ENCODE measurements around the gene ADGRD1. TPM values are rescaled to one million over a fixed set of nuclear protein-coding genes. Genes with fewer than 3 reads are reported as not detected.
"Not testable (repeated sequence)": the region's sequence is repeated elsewhere in the genome, so short reads cannot be mapped to it uniquely, and the experiment has no call there.

Gene ADGRD1
- not detected in 2 replicates for total RNA-seq (2014; rRNA removed; shearing (Covaris generic))

DNA sequence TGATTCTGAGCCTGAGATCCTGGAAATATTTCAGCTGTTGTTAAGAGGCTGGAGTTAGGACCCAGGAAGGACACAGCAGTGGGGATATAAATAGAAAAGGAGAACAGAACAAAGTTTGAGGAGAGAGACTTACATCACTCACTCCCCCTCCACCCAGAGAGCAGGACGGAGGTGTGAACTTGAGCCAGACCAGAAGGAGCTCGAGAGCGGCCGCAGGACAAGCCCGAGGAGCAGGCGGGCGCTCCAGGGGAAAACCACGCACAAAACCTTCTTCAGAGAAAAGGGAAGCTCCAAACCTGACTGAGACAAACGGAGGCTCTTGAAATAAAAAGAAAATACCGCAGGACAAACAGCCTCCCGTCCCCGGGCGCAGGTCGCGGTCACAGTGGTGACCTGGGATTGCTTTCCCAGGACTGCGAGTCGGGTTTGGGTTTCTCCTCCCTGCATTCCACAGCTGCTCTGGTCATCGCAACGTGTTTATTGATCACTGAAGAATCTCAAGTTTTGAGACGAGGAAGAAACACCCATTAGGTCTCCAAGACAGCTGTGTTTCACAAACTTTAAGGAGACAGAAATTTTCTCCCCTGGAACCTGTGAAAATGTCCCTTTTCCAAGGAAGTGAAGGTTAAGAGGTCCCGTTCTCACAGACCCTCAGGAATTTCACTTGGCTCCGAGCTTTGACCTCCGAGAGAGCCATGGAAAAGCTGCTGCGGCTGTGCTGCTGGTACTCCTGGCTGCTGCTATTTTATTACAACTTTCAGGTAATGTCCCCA, at the start of gene ADGRD1:
Gene ADGRD1, plus strand, starts transcription at position 137 of the 773 bp plus-strand sequence. Its CDS starts 559 bp downstream, at position 696.
- DNase-seq (ENCODE audit: low read depth): no peak

GRCh38 chr12:130904064-130904463, 49.6 kb upstream of the ADGRD1 start:
- DNase-seq (ENCODE audit: low read depth): no peak

GRCh38 chr12:130904936-130905455, 48.7 kb upstream of the ADGRD1 start:
- DNase-seq (ENCODE audit: low read depth): not testable (repeated sequence)

- DNase-seq (ENCODE audit: low read depth): no peak
Measured at GRCh38 chr12:130909111-130909510, 44.6 kb upstream of the ADGRD1 start.

GRCh38 chr12:130911193-130911592, 42.5 kb upstream of the ADGRD1 start:
- DNase-seq (ENCODE audit: low read depth): no peak

DNA sequence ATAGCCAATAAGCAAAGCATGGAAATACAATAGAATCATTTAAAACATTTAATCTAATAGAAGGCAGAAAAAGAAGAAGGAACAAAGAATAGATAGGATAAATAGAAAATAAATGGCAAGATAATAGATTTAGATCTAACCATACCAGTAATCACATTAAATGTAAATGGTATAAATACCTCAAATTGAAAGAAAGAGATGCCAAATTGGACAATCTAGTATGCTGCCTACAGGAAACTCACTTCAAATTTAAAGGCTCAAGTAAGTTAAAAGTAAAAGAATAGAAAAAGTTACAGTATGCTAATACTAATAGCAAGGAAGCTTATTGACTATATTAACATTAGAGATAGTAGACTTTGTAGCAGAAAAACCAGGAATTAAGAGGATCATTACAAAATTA, 41.8 kb upstream of the ADGRD1 start:
- no peak for DNase-seq (ENCODE audit: low read depth)

GRCh38 chr12:130916241-130916911, 37.3 kb upstream of the ADGRD1 start:
- peak; percentile 4 for DNase-seq (ENCODE audit: low read depth)

DNA sequence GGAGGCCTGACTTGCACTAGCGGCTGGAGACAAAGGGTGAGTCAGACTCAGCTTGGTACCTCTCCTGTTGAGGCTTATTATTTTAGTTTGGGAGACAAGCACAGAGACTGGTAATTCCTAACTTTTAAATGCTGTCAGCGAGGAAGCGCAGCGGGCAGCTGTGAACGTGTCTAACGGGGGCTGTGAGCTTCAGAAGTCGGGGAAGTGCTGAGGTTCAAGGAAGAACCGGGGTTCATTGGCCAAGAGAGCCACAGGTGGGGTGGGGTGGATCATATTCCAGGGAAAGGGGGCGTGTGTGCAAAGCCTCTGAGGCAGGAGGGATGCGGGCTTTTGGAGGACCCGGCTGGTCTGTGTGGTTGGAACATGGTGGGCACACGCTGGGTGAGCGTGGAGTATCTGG, 36.1 kb upstream of the ADGRD1 start:
- no peak for DNase-seq (ENCODE audit: low read depth)

DNA sequence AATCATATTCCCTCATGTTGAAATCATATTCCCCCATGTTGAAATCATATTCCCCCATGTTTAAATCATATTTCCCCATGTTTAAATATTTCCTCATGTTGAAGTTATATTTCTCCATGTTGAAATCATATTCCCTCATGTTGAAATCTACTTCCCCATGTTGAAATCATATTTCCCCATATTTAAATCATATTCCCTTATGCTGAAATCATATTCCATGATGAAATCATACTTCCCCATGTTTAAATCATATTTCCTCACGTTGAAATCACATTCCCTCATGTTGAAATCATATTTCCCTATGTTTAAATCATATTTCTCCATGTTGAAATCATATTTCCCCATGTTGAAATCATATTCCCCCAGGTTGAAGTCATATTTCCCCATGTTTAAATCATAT, 34.6 kb upstream of the ADGRD1 start:
- no peak for DNase-seq (ENCODE audit: low read depth)

GRCh38 chr12:130920119-130920703, 33.5 kb upstream of the ADGRD1 start:
- no peak for DNase-seq (ENCODE audit: low read depth)

DNA sequence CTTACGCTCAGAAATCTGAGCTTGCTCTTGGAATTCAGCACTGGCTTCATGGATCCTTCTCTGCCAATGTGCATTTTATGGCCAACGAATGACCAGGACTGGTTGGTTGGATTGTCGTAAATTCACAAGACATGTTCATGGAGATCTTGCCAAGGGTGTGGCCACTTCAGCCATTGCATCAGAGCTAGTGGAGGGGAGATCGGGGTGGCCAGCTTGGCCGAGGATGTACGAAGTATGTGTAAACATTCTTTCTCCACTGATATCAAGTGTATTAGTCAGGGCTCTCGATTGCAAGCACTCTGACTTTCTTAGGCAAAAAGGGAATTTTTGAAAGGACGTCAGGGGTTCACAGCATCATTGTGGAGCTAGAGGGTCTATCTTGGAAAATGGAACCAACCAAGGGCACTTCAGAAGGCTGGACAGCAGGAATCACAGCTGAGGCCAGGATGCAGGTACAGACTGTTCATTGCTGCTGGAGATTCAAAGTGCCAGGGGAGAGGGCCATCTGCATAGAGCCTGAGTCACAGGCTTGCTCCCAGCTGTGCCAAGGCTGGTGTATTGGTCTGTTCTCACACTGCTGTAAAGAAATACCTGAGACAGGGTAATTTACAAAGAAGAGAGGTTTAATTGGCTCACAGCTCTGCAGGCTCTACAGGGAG, 32.9 kb upstream of the ADGRD1 start:
- no peak for DNase-seq (ENCODE audit: low read depth)

DNA sequence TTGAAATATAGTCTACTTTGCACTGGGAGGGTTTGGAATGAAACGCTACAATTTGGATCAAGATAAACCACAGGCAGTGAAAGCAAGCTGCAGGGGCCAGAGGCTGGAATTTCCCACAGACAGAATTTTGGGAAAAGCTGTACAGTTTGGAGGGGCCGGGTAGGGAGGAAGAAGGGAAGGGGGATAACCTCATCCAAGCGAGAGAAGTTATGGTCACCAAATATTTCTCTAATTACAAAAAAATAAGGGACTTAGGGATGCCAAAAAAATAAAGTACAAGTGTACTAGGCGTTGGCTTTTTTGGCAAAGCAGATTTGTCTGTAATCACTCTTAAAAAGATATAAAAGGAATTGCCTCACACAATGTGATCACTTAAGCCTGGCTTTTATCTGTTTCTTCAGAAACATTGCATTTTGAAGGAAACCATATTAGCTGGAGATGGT, 31.2 kb upstream of the ADGRD1 start:
- no peak for DNase-seq (ENCODE audit: low read depth)

DNA sequence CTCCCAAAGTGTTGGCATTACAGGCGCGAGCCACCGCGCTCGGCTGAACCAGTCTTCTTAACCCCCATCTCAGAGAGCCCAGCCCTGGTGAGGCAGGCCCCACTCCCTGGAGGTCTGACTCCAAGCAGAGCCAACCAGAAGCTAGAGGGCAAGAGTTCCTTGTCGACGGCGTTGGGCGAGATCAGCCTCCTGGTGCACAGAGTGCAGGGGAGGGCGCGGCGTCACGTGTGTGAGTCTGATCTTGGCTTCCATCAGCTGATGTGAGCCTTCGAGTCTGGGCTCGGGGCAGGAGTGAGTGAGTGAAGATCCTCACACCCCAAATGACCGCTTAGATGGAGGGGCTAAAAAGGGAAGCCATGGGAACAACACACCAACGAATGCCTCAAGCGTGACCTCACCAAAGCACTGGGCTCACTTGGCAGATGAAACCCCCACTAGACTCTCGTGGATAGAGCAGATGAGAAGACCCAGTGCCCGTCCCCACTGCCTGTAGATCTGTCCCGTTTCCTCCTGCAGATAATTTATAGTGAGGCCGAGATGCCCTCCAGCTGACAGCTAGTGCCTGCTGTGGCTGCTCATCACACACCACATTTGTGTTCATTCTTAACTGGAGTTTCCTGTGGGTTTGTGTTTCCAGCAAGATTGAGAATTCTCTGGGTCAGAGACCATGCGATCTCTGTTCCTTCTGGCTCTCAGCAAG, 28.6 kb upstream of the ADGRD1 start:
- no peak for DNase-seq (ENCODE audit: low read depth)

DNA sequence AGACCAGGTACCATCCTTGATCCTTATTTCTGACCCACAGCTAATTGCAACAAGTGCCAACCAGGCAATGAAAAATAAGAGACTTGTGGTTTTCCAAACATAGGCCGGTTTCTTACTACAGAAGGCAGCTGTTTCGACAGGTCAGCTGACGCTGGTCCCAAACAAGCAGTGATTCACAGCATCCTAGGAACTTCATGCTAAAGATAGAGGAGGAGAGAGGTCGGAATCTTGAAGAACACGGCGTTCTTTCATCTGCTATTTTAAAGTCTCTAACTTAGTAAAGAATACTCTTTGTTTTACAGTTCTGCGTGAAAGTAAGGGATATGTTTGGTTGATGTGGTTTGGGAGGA, 28.1 kb upstream of the ADGRD1 start:
- DNase-seq (ENCODE audit: low read depth): peak; percentile 9

GRCh38 chr12:130929363-130929762, 24.3 kb upstream of the ADGRD1 start:
- DNase-seq (ENCODE audit: low read depth): no peak

DNA sequence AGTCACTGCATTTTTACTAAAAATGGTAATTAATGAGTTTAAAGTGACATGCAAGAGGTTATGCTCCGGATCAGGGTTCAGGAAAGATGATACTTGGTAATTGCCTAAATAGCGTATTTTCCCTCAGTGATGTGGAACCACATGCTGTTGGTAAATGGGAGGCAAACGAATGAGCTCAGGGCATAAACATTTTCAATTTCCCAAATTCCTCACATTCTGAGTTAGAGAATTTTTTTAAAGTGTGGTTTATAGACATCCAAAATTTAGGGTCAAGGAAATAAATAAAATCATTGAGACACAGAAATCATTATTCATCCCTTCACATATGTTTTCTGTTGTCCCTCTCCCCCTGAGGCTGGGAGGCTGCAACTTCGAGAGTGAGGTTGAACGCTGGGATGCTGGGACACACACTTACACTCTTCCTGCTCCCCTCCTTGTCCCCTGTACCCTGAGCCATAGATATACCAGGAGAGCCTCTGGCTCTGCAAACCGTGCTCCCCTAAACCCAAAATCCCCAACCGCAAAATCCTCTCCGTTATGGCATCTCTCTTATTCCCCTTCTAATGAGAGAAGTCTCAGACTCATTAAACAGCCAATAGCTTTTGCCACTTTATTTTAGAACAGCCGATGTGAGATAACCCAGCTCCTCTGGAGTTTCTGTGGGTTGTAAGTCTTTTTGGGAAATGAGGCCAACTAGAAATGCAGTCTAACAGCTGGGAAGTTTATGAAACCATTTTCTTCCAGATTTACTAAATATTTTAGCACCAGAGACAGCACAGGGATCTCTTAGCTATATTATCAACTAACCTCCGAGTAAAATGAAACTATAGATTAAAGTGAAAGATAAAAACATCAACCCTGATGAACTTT, 21.4 kb upstream of the ADGRD1 start:
- DNase-seq (ENCODE audit: low read depth): no peak

DNA sequence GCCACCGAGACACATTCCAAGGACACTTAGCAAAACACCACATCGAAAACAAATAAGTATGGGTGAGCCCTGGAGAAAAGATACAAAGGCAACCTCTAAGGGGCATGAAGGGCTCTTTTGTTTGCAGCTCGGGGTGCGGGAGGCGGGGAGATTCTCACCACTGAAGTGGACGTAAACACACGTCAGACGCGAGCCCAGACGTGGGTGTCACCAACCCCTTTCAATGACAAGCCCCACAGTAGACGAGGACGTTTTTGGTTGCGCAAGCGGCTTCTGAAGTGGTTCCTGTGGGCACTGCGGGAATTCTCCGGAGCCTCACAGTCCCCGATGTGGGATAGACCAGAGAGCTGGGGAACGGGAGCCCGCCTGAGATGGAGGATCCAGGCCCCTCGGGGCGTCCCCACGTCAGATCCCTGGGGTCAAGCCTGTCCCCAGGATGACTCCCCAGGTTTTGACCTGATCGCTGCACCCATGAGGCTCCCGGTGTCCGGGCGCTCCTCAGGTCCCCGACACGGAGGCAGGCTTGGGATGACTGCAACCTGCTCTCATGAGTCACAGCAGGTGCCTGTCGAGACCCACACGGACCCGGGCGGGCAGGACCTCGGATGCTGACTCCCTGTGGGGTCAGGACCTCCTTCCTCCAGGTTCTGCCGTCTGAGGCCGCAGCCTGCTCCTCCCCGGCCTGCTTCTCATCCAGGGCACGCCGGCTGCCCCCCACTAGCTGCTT, 20.3 kb upstream of the ADGRD1 start:
- DNase-seq (ENCODE audit: low read depth): peak; percentile 18

- DNase-seq (ENCODE audit: low read depth): no peak
Measured at GRCh38 chr12:130934753-130935152, 19.0 kb upstream of the ADGRD1 start.

GRCh38 chr12:130936561-130936960, 17.1 kb upstream of the ADGRD1 start:
- DNase-seq (ENCODE audit: low read depth): no peak

GRCh38 chr12:130937063-130937462, 16.6 kb upstream of the ADGRD1 start:
- DNase-seq (ENCODE audit: low read depth): no peak
